ENCODE results near the gene BAIAP2L2. TPM values are rescaled to one million over a fixed set of nuclear protein-coding genes. Genes with fewer than 3 reads are reported as not detected.
"Not testable (repeated sequence)": the region's sequence is repeated elsewhere in the genome, so short reads cannot be mapped to it uniquely, and the experiment has no call there.

BAIAP2L2 gene
- total RNA-seq, 1 donor: 3.0 TPM

- no peak overlapping the region for H3K4me3 ChIP-seq (ENCODE audit: low read depth, low read length)
- no peak for TF ChIP-seq CTCF (IDR thresholded peaks at IDR 0.05; ENCODE audit: insufficient read depth, low read depth, low read length)
- no peak for DNase-seq (ENCODE audit: low read depth)
Observed at GRCh38 chr22:38080474-38080849, 30.0 kb downstream of the BAIAP2L2 start.

- TF ChIP-seq CTCF (IDR thresholded peaks at IDR 0.05; ENCODE audit: insufficient read depth, low read depth, low read length): no peak
- DNase-seq (ENCODE audit: low read depth): no peak
- H3K4me3 ChIP-seq (ENCODE audit: low read depth, low read length): no peak overlapping the region
Observed at GRCh38 chr22:38079804-38080203, 30.7 kb downstream of the BAIAP2L2 start.

GRCh38 chr22:38079208-38079607, 31.3 kb downstream of the BAIAP2L2 start:
- not testable (repeated sequence) for H3K4me3 ChIP-seq (ENCODE audit: low read depth, low read length); DNase-seq (ENCODE audit: low read depth)

GRCh38 chr22:38078046-38078840, 32.2 kb downstream of the BAIAP2L2 start:
- no peak overlapping the region for H3K4me3 ChIP-seq (ENCODE audit: low read depth, low read length)
- no peak for TF ChIP-seq CTCF (IDR thresholded peaks at IDR 0.05; ENCODE audit: insufficient read depth, low read depth, low read length)
- DNase-seq (ENCODE audit: low read depth): no peak

- DNase-seq (ENCODE audit: low read depth): no peak
- no peak overlapping the region for H3K4me3 ChIP-seq (ENCODE audit: low read depth, low read length)
- TF ChIP-seq CTCF (IDR thresholded peaks at IDR 0.05; ENCODE audit: insufficient read depth, low read depth, low read length): no peak
Observed at GRCh38 chr22:38077595-38077994, 32.9 kb downstream of the BAIAP2L2 start.

- TF ChIP-seq CTCF (IDR thresholded peaks at IDR 0.05; ENCODE audit: insufficient read depth, low read depth, low read length): no peak
- H3K4me3 ChIP-seq (ENCODE audit: low read depth, low read length): no peak overlapping the region
- DNase-seq (ENCODE audit: low read depth): no peak
Observed at GRCh38 chr22:38077096-38077495, 33.4 kb downstream of the BAIAP2L2 start.

GRCh38 chr22:38075961-38076360, 34.5 kb downstream of the BAIAP2L2 start:
- H3K4me3 ChIP-seq (ENCODE audit: low read depth, low read length): no peak overlapping the region
- TF ChIP-seq CTCF (IDR thresholded peaks at IDR 0.05; ENCODE audit: insufficient read depth, low read depth, low read length): no peak
- no peak for DNase-seq (ENCODE audit: low read depth)

All from fibroblast of villous mesenchyme (primary cell).